Left ventricle myocardium inferior (tissue), 1 donor: ENCODE results near the gene HPSE. TPM values are rescaled to one million over a fixed set of nuclear protein-coding genes. Genes with fewer than 3 reads are reported as not detected.

ENCODE experiments used
- DNase-seq: peaks from one replicate; pipeline ENCODE4 v3.0.0-alpha.2; 2020
- H3K27ac ChIP-seq: fragments of 200-600 bp; replicated peaks from 2 replicates; pipeline ENCODE4 v1.8.0; 2021
- H3K27me3 ChIP-seq: fragments of 200-600 bp; 2 replicates; pipeline ENCODE4 v1.8.0; 2021; ENCODE audit warnings: low read depth
- H3K36me3 ChIP-seq: fragments of 200-600 bp; 2 replicates; pipeline ENCODE4 v1.8.0; 2021
- H3K4me1 ChIP-seq: fragments of 200-600 bp; 2 replicates; pipeline ENCODE4 v1.8.0; 2021
- H3K4me3 ChIP-seq: fragments of 200-600 bp; 2 replicates; pipeline ENCODE4 v1.8.0; 2021; ENCODE audit warnings: mild to moderate bottlenecking, moderate library complexity
- H3K9me3 ChIP-seq: fragments of 200-600 bp; replicated peaks from 2 replicates; pipeline ENCODE4 v1.8.0; 2021
- intact Hi-C: fragments of 100-400 bp; cut with micrococcal nuclease; formaldehyde crosslinking; loops from one replicate; pipeline ENCODE4 v1.11.0; 2022
- total RNA-seq: library from RNA; stranded (reverse); fragmentation: NEBNext Ultra II Directional; extraction: Animal tissue kit (Norgen Biotek cat#: 25700); gene quantifications from one replicate; pipeline ENCODE4 v1.2.1, GENCODE V29; 2021
- TF ChIP-seq, protein P1 (sequence below): fragments of 200-600 bp; IDR thresholded peaks from 2 replicates; pipeline ENCODE4 v1.8.0; 2021; ENCODE audit warnings: antibody characterized with exemption, mild to moderate bottlenecking, borderline replicate concordance
- donor health status: DM: no; HTN: yes; CAD: no; lungs with severe emphysema.

The HPSE gene
- total RNA-seq, 1 donor from 2014 or later = 1.1 TPM

DNA sequence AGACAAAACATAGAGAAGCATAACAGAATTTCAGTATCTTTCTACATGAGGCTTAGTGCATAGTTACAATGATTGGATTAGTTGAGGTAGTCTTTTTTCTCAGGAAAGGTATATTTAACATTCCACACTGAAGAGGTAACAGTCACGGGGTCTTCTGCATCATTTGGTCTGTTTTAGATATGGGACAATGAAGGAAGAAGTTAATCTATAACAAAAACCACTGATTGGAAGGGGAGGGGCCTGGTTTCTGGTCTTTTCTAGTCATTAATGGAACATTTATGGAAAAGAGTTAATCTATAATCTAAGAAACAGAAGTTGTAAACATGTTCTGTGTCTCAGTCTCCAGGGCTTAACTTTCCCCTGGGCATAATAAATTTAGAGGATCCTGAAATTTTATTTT lies 37.3 kb upstream of the HPSE start:
- H3K9me3 ChIP-seq = no peaks in the 10 kb centered on the region

DNA sequence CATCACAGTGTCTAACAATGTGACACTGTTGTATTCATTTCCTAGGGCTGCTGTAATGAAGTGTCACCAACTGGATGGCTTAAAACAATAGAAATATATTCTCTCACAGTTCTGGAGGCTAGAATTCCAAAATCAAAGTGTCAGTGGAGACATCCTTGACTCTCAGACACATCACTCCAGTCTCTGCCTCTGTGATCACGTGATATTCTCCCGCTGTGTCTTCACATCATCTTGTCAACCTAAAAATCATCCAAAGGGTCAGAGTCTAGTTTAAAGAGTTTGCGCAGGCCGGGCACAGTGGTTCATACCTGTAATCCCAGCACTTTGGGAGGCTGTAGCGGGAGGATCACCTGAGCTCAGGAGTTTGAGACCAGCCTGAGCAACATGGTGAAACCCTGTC lies 36.6 kb upstream of the HPSE start:
- H3K27ac ChIP-seq = no peak overlapping the region
- no peaks in the 10 kb centered on the region for H3K9me3 ChIP-seq
- no peaks in the 10 kb centered on the region for H3K27me3 ChIP-seq
- intact Hi-C loops = no loop called here
- TF ChIP-seq, protein P1, sequence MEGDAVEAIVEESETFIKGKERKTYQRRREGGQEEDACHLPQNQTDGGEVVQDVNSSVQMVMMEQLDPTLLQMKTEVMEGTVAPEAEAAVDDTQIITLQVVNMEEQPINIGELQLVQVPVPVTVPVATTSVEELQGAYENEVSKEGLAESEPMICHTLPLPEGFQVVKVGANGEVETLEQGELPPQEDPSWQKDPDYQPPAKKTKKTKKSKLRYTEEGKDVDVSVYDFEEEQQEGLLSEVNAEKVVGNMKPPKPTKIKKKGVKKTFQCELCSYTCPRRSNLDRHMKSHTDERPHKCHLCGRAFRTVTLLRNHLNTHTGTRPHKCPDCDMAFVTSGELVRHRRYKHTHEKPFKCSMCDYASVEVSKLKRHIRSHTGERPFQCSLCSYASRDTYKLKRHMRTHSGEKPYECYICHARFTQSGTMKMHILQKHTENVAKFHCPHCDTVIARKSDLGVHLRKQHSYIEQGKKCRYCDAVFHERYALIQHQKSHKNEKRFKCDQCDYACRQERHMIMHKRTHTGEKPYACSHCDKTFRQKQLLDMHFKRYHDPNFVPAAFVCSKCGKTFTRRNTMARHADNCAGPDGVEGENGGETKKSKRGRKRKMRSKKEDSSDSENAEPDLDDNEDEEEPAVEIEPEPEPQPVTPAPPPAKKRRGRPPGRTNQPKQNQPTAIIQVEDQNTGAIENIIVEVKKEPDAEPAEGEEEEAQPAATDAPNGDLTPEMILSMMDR = no peak
- no peaks in the 10 kb centered on the region for H3K36me3 ChIP-seq
- no peak overlapping the region for H3K4me3 ChIP-seq
- no peak for DNase-seq
- no peaks in the 10 kb centered on the region for H3K4me1 ChIP-seq

More for the DNA sequence above, 37.3 kb upstream of the HPSE start:
- DNase-seq = no peak
- no peak overlapping the region for H3K27ac ChIP-seq
- no peak overlapping the region for H3K4me3 ChIP-seq
- intact Hi-C loops = no loop called here
- H3K4me1 ChIP-seq = no peaks in the 10 kb centered on the region
- no peaks in the 10 kb centered on the region for H3K36me3 ChIP-seq
- TF ChIP-seq, protein P1 = no peak
- H3K27me3 ChIP-seq = no peaks in the 10 kb centered on the region

DNA sequence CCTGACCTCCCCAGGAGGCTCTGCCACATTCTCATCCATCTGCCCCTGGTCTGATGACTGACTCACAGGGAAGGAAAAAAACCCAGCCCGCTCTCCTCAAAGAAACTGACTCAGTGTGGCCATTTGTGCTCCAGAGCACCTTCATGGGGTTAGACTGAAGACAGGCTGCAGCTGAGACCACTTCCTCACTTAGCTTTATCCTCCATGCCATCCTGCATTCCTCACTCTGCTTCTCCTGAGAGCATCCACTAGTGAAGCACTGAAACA lies 35.9 kb upstream of the HPSE start:
- no peak for DNase-seq
- no peaks in the 10 kb centered on the region for H3K36me3 ChIP-seq
- no peak overlapping the region for H3K27ac ChIP-seq
- no peaks in the 10 kb centered on the region for H3K27me3 ChIP-seq
- H3K9me3 ChIP-seq = no peaks in the 10 kb centered on the region
- no peaks in the 10 kb centered on the region for H3K4me1 ChIP-seq
- intact Hi-C loops = no loop called here
- TF ChIP-seq, protein P1 = no peak
- no peak overlapping the region for H3K4me3 ChIP-seq

DNA sequence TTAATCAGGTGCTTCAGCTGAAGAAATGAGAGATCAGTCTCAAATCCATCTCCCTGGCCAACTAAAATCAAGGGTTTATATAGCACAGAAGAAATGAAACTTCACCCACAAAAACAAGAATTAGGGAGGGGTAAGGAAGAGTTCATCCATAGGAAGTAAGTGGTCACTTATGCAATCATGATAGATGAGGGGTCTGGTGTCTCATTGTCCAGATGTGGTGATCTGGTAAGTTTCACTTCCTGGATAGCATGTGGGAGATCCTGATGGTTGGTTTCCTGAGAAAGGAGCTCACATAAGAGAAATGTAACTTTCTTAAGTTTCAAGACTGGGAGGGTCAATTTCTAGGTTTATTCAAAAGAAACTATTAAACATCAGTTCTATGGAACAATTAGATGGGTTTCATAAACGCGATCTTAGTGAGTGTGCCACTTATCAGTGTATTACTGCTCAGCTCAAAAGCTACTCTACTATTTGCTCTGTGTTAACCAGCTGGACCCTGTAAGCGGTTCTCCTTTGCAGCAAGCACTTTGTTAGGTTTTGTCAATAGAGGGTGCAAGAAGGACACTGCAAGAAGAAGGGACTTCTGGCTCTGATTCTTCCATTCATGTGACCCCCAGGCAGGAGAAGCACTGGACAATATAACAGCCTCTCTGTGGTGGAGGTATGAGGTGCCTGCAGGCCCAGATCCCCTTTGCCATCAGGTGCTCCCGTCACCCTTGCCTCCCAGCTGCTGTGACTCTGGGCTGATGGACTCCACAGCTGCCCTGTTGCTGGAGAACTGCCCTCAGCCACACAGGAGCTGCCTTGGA lies 35.4 kb upstream of the HPSE start:
- Histone ChIP-seq H3K27me3 (no peaks in the 10 kb centered on the region), H3K4me3 (no peak overlapping the region), H3K27ac (no peak overlapping the region), H3K36me3 (no peaks in the 10 kb centered on the region), H3K4me1 (no peaks in the 10 kb centered on the region), H3K9me3 (no peaks in the 10 kb centered on the region)
- intact Hi-C loops = no loop called here
- DNase-seq = no peak
- TF ChIP-seq, protein P1 = no peak

DNA sequence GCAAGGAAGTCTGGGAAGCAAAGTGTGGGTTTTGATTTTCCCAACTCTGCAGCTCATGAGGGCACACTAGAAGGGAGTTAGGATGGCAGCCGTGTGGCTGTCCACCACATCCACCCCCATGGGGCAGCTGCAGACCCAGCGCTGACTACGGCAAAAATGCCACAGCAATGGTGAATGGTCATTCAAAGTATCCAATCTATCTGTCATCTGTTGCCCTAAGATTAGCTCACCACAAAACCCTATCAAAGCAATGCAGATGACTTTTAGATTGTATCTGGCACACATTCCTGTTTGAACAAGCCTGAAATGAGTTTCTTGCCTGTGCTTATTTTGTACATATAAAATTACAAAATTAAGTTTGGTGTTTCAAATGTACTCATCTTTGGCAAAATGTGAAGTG lies 29.7 kb upstream of the HPSE start:
- Histone ChIP-seq H3K4me1 (no peaks in the 10 kb centered on the region), H3K4me3 (no peak overlapping the region), H3K27ac (no peak overlapping the region), H3K9me3 (no peaks in the 10 kb centered on the region), H3K27me3 (no peaks in the 10 kb centered on the region), H3K36me3 (no peaks in the 10 kb centered on the region)
- intact Hi-C loops = no loop called here
- TF ChIP-seq, protein P1 = no peak
- no peak for DNase-seq
